Fibroblast of mammary gland (primary cell): ENCODE data around the gene PSTPIP1.

Experiments
- DNase-seq: peaks from one replicate; pipeline ENCODE4 v3.0.0-alpha.2; 2010; ENCODE audit warnings: low read depth
- H3K4me3 ChIP-seq: 2 replicates; pipeline ENCODE4 v1.5.1; 2011; ENCODE audit warnings: low read depth, mild to moderate bottlenecking, low read length, moderate library complexity; ENCODE audit not compliant: control insufficient read depth
- TF ChIP-seq, protein P1 (sequence below): conservative IDR thresholded peaks from 2 replicates; pipeline ENCODE4 v1.5.1; 2011; ENCODE audit warnings: low read depth, low read length, inconsistent platforms; ENCODE audit not compliant: control insufficient read depth, insufficient read depth

Gene PSTPIP1

DNA sequence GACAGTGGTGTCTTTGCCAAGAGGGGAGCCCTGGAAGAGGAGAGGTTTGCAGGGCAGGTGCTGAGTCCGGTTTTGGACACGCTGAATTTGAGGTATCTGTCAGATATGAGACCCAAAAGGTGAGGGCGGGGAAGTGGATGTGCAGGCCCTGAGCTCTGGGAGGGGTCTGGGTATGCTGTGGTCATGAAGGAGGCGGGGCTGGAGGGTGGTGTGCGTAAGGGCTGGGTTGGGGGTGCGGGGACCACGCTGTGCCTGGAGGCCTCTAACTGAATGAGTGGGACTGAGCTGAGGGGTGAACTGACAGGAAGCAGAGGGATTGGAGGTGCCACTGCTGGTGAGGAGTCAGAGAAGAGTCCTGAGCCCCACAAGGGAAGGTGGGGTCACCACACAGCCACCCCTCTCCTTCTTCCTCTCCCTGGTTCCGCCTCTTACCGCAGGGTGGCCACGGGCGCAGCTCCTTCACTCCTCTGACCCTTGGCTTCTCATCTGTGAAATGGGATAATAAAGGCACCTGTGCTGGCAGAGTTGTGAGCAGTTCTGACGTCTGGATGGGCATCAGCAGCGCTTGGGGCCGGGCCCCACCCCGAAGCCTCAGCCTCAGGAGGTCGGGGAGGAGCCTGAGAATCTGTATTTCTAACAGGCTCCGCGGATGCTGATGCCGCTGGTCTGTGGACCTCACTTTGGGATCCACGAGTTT, 28.8 kb downstream of the PSTPIP1 start:
- H3K4me3 ChIP-seq: no peak overlapping the region
- DNase-seq: no peak
- TF ChIP-seq, protein P1, sequence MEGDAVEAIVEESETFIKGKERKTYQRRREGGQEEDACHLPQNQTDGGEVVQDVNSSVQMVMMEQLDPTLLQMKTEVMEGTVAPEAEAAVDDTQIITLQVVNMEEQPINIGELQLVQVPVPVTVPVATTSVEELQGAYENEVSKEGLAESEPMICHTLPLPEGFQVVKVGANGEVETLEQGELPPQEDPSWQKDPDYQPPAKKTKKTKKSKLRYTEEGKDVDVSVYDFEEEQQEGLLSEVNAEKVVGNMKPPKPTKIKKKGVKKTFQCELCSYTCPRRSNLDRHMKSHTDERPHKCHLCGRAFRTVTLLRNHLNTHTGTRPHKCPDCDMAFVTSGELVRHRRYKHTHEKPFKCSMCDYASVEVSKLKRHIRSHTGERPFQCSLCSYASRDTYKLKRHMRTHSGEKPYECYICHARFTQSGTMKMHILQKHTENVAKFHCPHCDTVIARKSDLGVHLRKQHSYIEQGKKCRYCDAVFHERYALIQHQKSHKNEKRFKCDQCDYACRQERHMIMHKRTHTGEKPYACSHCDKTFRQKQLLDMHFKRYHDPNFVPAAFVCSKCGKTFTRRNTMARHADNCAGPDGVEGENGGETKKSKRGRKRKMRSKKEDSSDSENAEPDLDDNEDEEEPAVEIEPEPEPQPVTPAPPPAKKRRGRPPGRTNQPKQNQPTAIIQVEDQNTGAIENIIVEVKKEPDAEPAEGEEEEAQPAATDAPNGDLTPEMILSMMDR: no peak

DNA sequence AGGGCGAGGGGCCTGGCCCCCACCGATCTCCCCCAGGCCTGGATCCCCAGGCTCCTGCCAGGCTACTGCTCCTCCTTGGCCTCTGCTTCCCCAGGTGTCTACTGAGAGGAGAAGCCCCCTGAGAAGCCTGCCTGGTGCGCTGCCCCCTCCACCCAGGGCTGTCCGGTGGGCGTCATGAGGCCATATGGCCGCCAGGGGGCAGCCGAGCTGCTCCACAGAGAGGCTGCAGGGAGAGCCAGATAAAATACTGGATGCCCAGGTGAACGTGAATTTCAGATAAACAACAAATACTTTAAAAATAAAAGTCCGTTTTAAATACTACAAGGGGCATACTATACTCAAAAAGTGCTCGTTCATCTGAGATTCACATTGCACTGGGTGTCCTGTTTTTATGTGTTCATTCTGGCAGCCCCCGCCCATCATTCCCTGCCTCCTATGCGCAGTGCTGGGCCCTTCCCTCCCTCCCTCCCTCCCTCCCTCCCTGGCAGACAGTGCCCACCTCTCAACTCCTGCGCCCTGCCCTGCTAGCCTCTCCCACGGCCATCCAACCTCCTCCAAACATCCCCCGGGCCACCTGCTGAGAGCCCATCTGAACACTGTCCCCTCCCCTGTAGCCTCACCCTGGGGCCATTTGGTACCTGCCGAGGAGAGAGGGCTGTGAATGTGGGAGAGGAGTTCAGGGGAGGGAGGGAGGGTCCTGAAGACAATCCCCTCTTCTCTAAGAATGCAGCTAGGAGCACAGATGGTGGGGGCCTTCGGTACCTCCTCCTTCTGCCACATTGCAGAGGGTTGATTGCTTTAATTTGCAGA, 29.6 kb downstream of the PSTPIP1 start:
- TF ChIP-seq, protein P1: peak; percentile 85
- H3K4me3 ChIP-seq: no peak overlapping the region
- peak; percentile 36 for DNase-seq

DNA sequence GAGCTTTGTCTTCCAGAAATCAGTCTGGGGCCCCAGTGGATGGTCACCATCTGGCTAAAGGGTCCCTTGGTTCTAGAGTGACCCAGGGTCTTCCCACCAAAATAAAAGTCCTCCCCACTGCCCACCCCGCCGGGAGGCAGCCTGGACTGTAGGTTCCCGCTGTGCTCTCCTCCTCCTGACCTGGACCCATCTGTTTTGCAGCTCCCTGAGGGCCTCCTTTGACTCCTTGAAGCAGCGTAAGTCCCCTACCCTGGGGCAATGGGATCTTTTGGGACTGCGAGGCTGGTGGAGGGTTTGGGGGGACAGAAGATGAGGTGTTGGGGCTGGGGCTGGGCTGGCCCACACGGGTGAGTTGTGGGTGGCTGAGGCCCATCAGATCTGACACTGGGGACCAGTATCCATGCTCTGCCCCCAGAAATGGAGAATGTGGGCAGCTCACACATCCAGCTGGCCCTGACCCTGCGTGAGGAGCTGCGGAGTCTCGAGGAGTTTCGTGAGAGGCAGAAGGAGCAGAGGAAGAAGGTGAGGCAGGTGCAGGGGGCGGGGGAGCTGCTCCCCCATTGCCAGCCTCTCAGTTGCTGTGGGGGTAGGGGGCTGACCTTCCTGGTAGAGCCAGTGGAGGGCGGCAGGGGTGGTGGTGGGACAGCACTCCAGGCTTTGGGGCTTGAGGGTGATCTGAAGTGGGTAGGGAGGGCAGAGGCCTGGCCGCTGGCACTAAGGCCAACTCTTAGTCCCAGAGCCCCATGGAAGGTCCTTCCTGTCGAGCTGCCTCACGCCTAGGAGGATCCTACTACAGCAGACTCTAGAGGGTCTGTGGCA, 30.4 kb downstream of the PSTPIP1 start:
- TF ChIP-seq, protein P1: no peak
- no peak for DNase-seq
- no peak overlapping the region for H3K4me3 ChIP-seq

DNA sequence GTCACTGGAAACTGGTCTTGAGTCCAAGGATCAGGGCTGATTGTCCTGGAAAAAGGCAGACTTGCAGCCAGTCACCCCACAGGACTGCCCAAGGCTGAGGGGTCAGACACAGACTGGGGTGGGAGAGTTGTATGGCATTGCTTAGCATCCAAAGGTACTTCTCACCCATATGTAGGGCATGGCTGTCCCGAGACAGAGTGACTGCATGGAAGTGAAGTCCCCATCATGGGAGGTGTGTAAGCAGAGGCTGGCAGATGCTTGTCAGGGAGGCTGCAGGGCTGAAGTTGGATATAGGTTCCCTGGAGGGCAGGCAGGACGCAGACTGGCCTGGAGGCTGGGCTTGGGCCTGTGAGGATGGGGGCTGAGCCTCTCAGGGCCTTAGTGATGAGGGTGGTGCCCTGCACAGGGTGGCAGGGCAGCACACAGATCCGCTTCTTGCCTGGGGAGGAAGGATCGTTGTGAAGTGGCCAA, 31.1 kb downstream of the PSTPIP1 start:
- DNase-seq: no peak
- TF ChIP-seq, protein P1: no peak
- H3K4me3 ChIP-seq: no peak overlapping the region

DNA sequence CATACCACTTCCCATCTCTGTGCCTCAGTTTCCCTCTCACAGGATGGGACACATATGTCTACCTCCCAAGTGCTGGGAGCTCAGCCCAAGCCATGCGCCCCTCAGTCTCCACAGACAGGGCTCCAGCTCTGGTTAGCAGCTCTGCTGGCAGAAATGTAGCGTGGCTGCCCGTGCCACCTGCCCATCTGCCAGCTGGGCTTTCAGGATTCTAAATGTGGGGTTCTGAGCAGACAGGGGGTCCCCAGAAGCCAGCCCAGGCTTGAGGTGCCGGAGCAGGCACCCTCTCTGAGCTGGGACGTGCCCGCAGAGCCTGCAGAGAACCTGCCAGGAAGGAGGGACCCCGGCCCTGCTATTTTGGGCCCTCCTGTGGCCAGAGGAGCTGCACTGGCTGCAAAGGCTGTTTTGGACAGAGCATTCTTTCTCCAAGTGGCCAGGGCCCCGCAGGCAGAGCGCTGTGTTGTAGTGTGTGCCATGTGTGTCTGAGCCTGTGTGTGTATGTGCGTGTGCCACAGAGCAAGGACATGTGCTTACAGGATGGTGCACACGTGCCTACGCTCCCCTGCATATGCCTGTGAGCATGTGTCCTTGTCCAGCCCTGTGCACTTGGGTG, 31.7 kb downstream of the PSTPIP1 start:
- no peak for DNase-seq
- no peak overlapping the region for H3K4me3 ChIP-seq
- TF ChIP-seq, protein P1: no peak

DNA sequence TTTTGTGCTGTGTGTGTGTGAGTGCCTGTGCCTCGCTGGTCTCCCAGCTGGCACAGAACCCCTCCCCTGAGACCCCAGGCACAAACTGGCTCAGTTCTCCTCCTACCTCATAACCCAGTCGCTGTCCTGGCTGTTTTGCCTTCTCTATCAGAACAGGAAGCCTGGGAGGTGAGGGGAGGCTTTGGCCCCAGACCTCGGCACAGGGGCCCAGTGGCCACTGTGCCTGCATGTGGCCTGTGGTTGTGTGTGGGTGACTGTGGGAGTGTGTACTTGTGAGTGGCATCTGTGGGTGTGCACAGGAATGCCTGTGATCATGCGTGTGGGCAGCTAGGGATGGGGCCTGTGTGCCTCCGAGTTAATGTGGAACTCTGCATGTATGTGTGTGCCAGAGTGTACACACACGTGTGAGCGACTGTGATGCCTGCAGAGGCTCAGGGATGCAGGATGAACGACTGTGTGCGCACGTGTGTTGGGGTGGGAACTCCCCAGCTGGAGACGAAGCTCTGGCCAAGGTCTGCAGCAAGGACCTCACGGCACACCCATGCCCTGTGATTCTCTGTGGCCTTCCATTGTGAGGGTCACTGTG, 32.3 kb downstream of the PSTPIP1 start:
- no peak overlapping the region for H3K4me3 ChIP-seq
- no peak for DNase-seq
- TF ChIP-seq, protein P1: no peak
